Measurements from ENCODE around the gene SERPINC1.

- TF ChIP-seq POLR2A (IDR thresholded peaks at IDR 0.05) (no peak), CTCF (IDR thresholded peaks at IDR 0.05) (no peak), POLR2AphosphoS5 (IDR thresholded peaks at IDR 0.05) (peak in 2 of 3 donors; percentile 40 to 43), EP300 (IDR thresholded peaks at IDR 0.05) (no peak)
Measured at GRCh38 chr1:173870252-173871075, 46.7 kb downstream of the SERPINC1 start.
